Keratinocyte (primary cell): ENCODE measurements around the gene MED16. TPM values are rescaled to one million over a fixed set of nuclear protein-coding genes. Genes with fewer than 3 reads are reported as not detected.

Experiments used
- DNase-seq: peaks from one replicate; pipeline ENCODE4 v3.0.0-alpha.2; 2011; ENCODE audit warnings: low read depth, missing footprints, low spot score
- FAIRE-seq: peaks from 2 replicates; lab custom pipeline; 2011; peaks lifted over from hg19 to GRCh38; lab: Jason Lieb, UNC
- H2AFZ ChIP-seq: 2 replicates; pipeline ENCODE4 v1.6.0; 2012; ENCODE audit warnings: low read length, control low read depth, inconsistent platforms; ENCODE audit not compliant: control insufficient read depth
- H3K27ac ChIP-seq: 2 replicates; pipeline ENCODE4 v1.5.1; 2011; ENCODE audit warnings: low read length; ENCODE audit not compliant: control insufficient read depth, insufficient read depth
- H3K27me3 ChIP-seq: 3 replicates; pipeline ENCODE4 v1.6.0; 2011; ENCODE audit warnings: low read length; ENCODE audit not compliant: control insufficient read depth, insufficient read depth; ENCODE audit errors: extremely low read depth
- H3K36me3 ChIP-seq, 2 experiments: 2 replicates in 1 of 2; 3 replicates in 1 of 2; pipeline ENCODE4 v1.5.1; 2011; ENCODE audit warnings: low read length in 2 of 2, mild to moderate bottlenecking in 1 of 2; ENCODE audit not compliant: control insufficient read depth in 2 of 2, insufficient read depth in 2 of 2; ENCODE audit errors: extremely low read depth in 1 of 2
- H3K4me1 ChIP-seq: 3 replicates; pipeline ENCODE4 v1.5.1; 2011; ENCODE audit warnings: low read length; ENCODE audit not compliant: control insufficient read depth, insufficient read depth; ENCODE audit errors: extremely low read depth
- H3K4me2 ChIP-seq: 3 replicates; pipeline ENCODE4 v1.6.0; 2011; ENCODE audit warnings: low read depth, low read length; ENCODE audit not compliant: control insufficient read depth, insufficient read depth; ENCODE audit errors: extremely low read depth
- H3K4me3 ChIP-seq, 3 experiments: fragments of 200-600 bp in 1 of 3; sonication (generic) in 1 of 3; 2 replicates in 2 of 3; 3 replicates in 1 of 3; pipeline ENCODE4 v1.5.1; 2011 to 2016; ENCODE audit warnings: low read length in 3 of 3, mild to moderate bottlenecking in 3 of 3, control low read depth in 2 of 3, inconsistent platforms in 1 of 3, low read depth in 1 of 3, mixed read lengths in 1 of 3, mixed run types in 1 of 3, moderate library complexity in 1 of 3; ENCODE audit not compliant: control insufficient read depth in 2 of 3, insufficient read depth in 2 of 3; ENCODE audit errors: extremely low read depth in 1 of 3
- H3K79me2 ChIP-seq: 2 replicates; pipeline ENCODE4 v1.6.0; 2012; ENCODE audit warnings: low read length; ENCODE audit not compliant: control insufficient read depth, insufficient read depth
- H3K9ac ChIP-seq: 3 replicates; pipeline ENCODE4 v1.6.0; 2011; ENCODE audit warnings: low read length; ENCODE audit not compliant: control insufficient read depth, insufficient read depth; ENCODE audit errors: extremely low read depth
- H3K9me1 ChIP-seq: 3 replicates; pipeline ENCODE4 v1.6.0; 2011; ENCODE audit warnings: low read length; ENCODE audit not compliant: control insufficient read depth, insufficient read depth; ENCODE audit errors: extremely low read depth
- H3K9me3 ChIP-seq: 2 replicates; pipeline ENCODE4 v1.5.1; 2012; ENCODE audit warnings: low read depth, low read length; ENCODE audit not compliant: control insufficient read depth
- H4K20me1 ChIP-seq: 3 replicates; pipeline ENCODE4 v1.6.0; 2011; ENCODE audit warnings: low read length; ENCODE audit not compliant: control insufficient read depth, insufficient read depth; ENCODE audit errors: extremely low read depth
- CTCF ChIP-seq, 3 experiments: IDR thresholded peaks in 1 of 3; conservative IDR thresholded peaks in 1 of 3; optimal IDR thresholded peaks in 1 of 3; 2 replicates in 2 of 3; 3 replicates in 1 of 3; pipeline versions ENCODE3 to v1.5.1; 2011; ENCODE audit warnings: low read length in 3 of 3, mild to moderate bottlenecking in 3 of 3, moderate library complexity in 2 of 3, control low read depth in 1 of 3, inconsistent platforms in 1 of 3; ENCODE audit not compliant: insufficient read depth in 2 of 3; ENCODE audit errors: extremely low read depth in 1 of 3
- EZH2 ChIP-seq: IDR thresholded peaks from one replicate; pipeline ENCODE4 v1.6.1; 2012; ENCODE audit warnings: inconsistent platforms, mild to moderate bottlenecking, low read length, moderate library complexity
- dilution Hi-C: fragments of 300-500 bp; cut with MboI; formaldehyde crosslinking; loops from one replicate; pipeline ENCODE4 v1.7.0; 2020; ENCODE audit warnings: low sequenced_read_pairs; ENCODE audit not compliant: extremely low pct_ligation_motif_present
- polyA plus RNA-seq, 5 experiments: library from polyadenylated mRNA; depleted of rRNA in 3 of 5; stranded (reverse) in 3 of 5; stranded (forward) in 1 of 5; unstranded in 1 of 5; fragments of >200 nt; gene quantifications; 1 replicate in 1 of 5; 2 replicates in 3 of 5; 3 replicates in 1 of 5; pipeline versions ENCODE4 v1.2.1 to v1.2.3, GENCODE V29; 2011 to 2012; ENCODE audit warnings: missing spikeins in 2 of 5, low read depth in 1 of 5, low replicate concordance in 1 of 5

The MED16 gene
- polyA plus RNA-seq, 1 donor (not counting 4 experiments of a cell fraction or from before 2014, with no cell fraction given) = 9.7 TPM

- no peak for DNase-seq
- no peaks in the 10 kb centered on the region for H3K4me1 ChIP-seq
- H3K9ac ChIP-seq = no peak overlapping the region
- no peaks in the 10 kb centered on the region for H4K20me1 ChIP-seq
- H3K9me3 ChIP-seq = no peaks in the 10 kb centered on the region
- dilution Hi-C loops = no loop called here
- no peak overlapping the region for H3K4me2 ChIP-seq
- H2AFZ ChIP-seq = no peak overlapping the region
- H3K27ac ChIP-seq = no peak overlapping the region
- no peak for TF ChIP-seq EZH2
- no peak for TF ChIP-seq CTCF (optimal IDR thresholded peaks at IDR 0.05 in 1 of 3, IDR thresholded peaks at IDR 0.05 in 1 of 3, conservative IDR thresholded peaks at IDR 0.05 in 1 of 3; ENCODE audit: extremely low read depth in 1 of 3, insufficient read depth in 2 of 3, low read length in 3 of 3)
- H3K27me3 ChIP-seq = peaks cover 33% of the 10 kb centered on the region
- no peaks in the 10 kb centered on the region for H3K79me2 ChIP-seq
- H3K4me3 ChIP-seq = no peak overlapping the region
- no peaks in the 10 kb centered on the region for H3K36me3 ChIP-seq
- no peaks in the 10 kb centered on the region for H3K9me1 ChIP-seq
- no peak for FAIRE-seq
Measured at GRCh38 chr19:835210-835810, 57.7 kb downstream of the MED16 start.

DNA sequence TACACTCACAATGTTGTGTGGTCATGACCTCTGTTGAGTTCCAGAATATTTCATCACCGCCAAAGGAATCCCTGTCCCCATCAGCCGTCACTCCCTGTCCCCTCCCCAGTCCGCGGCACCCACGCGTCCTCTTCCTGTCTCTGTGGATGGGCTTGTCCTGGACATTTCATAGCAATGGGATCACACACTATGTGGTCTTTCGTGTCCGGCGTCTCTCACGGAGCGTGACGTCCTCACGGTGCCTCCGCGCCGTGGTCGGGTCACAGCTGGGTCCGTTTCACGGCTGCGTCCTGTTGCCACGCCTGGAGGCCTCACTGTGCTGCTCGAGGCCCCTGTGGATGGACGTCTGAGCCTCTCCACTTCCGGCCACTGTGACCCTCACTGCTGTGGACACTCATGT is 58.8 kb downstream of the MED16 start:
- DNase-seq (no peak), FAIRE-seq (no peak)
- H3K9me1 ChIP-seq = no peaks in the 10 kb centered on the region
- no peak overlapping the region for H3K4me3 ChIP-seq
- no peaks in the 10 kb centered on the region for H3K4me1 ChIP-seq
- no peaks in the 10 kb centered on the region for H3K9me3 ChIP-seq
- peaks cover 33% of the 10 kb centered on the region for H3K27me3 ChIP-seq
- H3K27ac ChIP-seq = no peak overlapping the region
- no peak for TF ChIP-seq CTCF (optimal IDR thresholded peaks at IDR 0.05 in 1 of 3, IDR thresholded peaks at IDR 0.05 in 1 of 3, conservative IDR thresholded peaks at IDR 0.05 in 1 of 3; ENCODE audit: extremely low read depth in 1 of 3, insufficient read depth in 2 of 3, low read length in 3 of 3)
- TF ChIP-seq EZH2 = no peak
- no peak overlapping the region for H3K9ac ChIP-seq
- no peak overlapping the region for H3K4me2 ChIP-seq
- no peaks in the 10 kb centered on the region for H3K36me3 ChIP-seq
- H3K79me2 ChIP-seq = no peaks in the 10 kb centered on the region
- dilution Hi-C loops = no loop called here
- no peaks in the 10 kb centered on the region for H4K20me1 ChIP-seq
- no peak overlapping the region for H2AFZ ChIP-seq
